ENCODE results near the gene PAF1. TPM values are rescaled to one million over a fixed set of nuclear protein-coding genes. Genes with fewer than 3 reads are reported as not detected.

PAF1 gene
- total and polyA plus RNA-seq, 2 of the 13 experiments (the other 11 are each of a cell fraction or from before 2014, with no cell fraction given): 30.2 to 31.1 TPM

DNA sequence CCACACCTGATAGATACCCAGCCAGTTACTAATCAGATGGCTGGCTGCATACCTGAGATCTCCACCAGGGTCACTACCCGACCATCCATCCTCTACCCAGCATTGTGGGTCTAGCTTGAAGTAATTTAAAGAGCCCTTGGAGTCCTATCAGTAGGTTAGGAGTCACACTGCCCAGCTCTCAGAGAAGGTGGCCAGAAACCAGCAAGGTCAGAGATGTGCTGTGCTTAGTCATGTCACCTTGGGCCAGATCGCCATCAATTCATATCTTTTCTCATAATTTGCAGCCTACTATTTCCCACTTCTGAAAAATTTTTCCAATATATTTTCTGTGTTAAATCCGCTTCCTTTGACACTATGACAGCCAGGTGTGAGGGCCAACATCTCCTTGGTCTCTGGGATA lies 34.8 kb downstream of the PAF1 start:
- Histone ChIP-seq H3K27me3 (ENCODE audit: control insufficient read depth in 1 of 2, insufficient read depth in 2 of 2, low read length in 2 of 2) (no peaks in the 10 kb centered on the region), H3K36me3 (replicated peaks in 1 of 2; ENCODE audit: control insufficient read depth in 1 of 2, insufficient read depth in 2 of 2, low read length in 2 of 2) (peaks cover 26 to 80% of the 10 kb centered on the region in 2 experiments), H3K9me3 (ENCODE audit: low read length) (no peaks in the 10 kb centered on the region), H3K27ac (ENCODE audit: extremely low read length, insufficient read depth, low read length) (no peak overlapping the region), H4K20me1 (ENCODE audit: insufficient read depth, low read length) (no peaks in the 10 kb centered on the region), H3K4me2 (ENCODE audit: low read depth, low read length) (no peak overlapping the region), H3K9ac (ENCODE audit: insufficient read depth, low read depth, low read length) (no peak overlapping the region), H3K4me3 (replicated peaks in 1 of 3; ENCODE audit: insufficient read depth in 1 of 3, low read depth in 2 of 3, low read length in 3 of 3) (no peak overlapping the region), H3K4me1 (ENCODE audit: insufficient read depth, low read length) (no peaks in the 10 kb centered on the region), H3K79me2 (ENCODE audit: insufficient read depth, low read length) (no peaks in the 10 kb centered on the region), H2AFZ (ENCODE audit: low read length) (no peak overlapping the region)
- ATAC-seq (no peak), DNase-seq (ENCODE audit: low spot score) (no peak), FAIRE-seq (no peak)
- in situ Hi-C loops (cut with HindIII; ENCODE audit: extremely low pct_ligation_motif_present, low pct_unique_long_range_greater_than_20kb) (no loop called here), intact Hi-C loops (cut with micrococcal nuclease; ENCODE audit: unreplicated experiment) (no loop called here)
- ChIA-PET POLR2A (interaction anchor here (1.4 kb wide), 1 partner anchor 35 kb away, joined by 4 read pairs; the partner anchor contains the start of genes MED29 and PAF1), CTCF (ENCODE audit: low intra/inter-chr PET ratio, low total read pairs) (no interaction called here)
- no peak for TF ChIP-seq KLF9 (CRISPR knock-in tag; IDR thresholded peaks at IDR 0.05; ENCODE audit: low read depth)
- TF ChIP-seq ZFY (CRISPR knock-in tag; IDR thresholded peaks at IDR 0.05): no peak
- TF ChIP-seq GLI4 (CRISPR knock-in tag; IDR thresholded peaks at IDR 0.05; ENCODE audit: borderline replicate concordance): no peak
- TF ChIP-seq ZFP36L1 (CRISPR knock-in tag; IDR thresholded peaks at IDR 0.05): no peak
- no peak for TF ChIP-seq CHD4 (IDR thresholded peaks at IDR 0.05; ENCODE audit: borderline replicate concordance, low read length)
- TF ChIP-seq ZBTB8A (CRISPR knock-in tag; IDR thresholded peaks at IDR 0.05; ENCODE audit: borderline replicate concordance, low read depth): no peak
- no peak for TF ChIP-seq AKAP8 (CRISPR knock-in tag; IDR thresholded peaks at IDR 0.05)
- no peak for TF ChIP-seq PHB2 (IDR thresholded peaks at IDR 0.05; ENCODE audit: partially characterized antibody)
- no peak for TF ChIP-seq ZNF652 (CRISPR knock-in tag; IDR thresholded peaks at IDR 0.05; ENCODE audit: borderline replicate concordance, low read depth)
- no peak for TF ChIP-seq ZNF556 (CRISPR knock-in tag; IDR thresholded peaks at IDR 0.05; ENCODE audit: borderline replicate concordance)
- TF ChIP-seq SP2 (CRISPR knock-in tag; IDR thresholded peaks at IDR 0.05): no peak
- no peak for TF ChIP-seq ZBTB43 (CRISPR knock-in tag; conservative IDR thresholded peaks at IDR 0.05)
- TF ChIP-seq ZNF703 (CRISPR knock-in tag; IDR thresholded peaks at IDR 0.05; ENCODE audit: borderline replicate concordance): no peak
- no peak for TF ChIP-seq ZNF503 (CRISPR knock-in tag; IDR thresholded peaks at IDR 0.05)
- no peak for TF ChIP-seq TFE3 (CRISPR knock-in tag; IDR thresholded peaks at IDR 0.05)
- no peak for TF ChIP-seq ZNF468 (CRISPR knock-in tag; IDR thresholded peaks at IDR 0.05)
- TF ChIP-seq CCDC6 (CRISPR knock-in tag; IDR thresholded peaks at IDR 0.05): no peak
- TF ChIP-seq REL (CRISPR knock-in tag; conservative IDR thresholded peaks at IDR 0.05): no peak
- WGBS (ENCODE audit: low lambda C conversion rate): 92% methylated on average over 2 of the region's 3 CpGs
- BruUV-seq (replicated peaks): no TSS peak

Measured in HepG2 (cell line).